IMR-90 (cell line): Measurements from ENCODE around the gene OXER1. TPM values are rescaled to one million over a fixed set of nuclear protein-coding genes. Genes with fewer than 3 reads are reported as not detected.

Source experiments
- ATAC-seq: fragments of 200-7000 bp; cut with Tn5 transposase; 2 replicates; pipeline ENCODE4 v1.9.1; 2020; ENCODE audit warnings: low read depth, mild to moderate bottlenecking, moderate library complexity
- BruUV-seq: library from RNA; stranded (reverse); fragments of 400-500 nt; replicated peaks from 2 replicates; lab custom pipeline; 2021; lab: Mats Ljungman, UMichigan
- CTCF ChIA-PET: fragments of 300-600 bp; formaldehyde crosslinking; extraction: SDS; loops from one replicate; lab custom pipeline; 2021; ENCODE audit warnings: antibody characterized with exemption; lab: Yijun Ruan, JAX
- POLR2A ChIA-PET: fragments of 300-600 bp; sonication (Branson Sonifier 250); formaldehyde crosslinking; loops from one replicate; lab custom pipeline; 2022; ENCODE audit warnings: antibody characterized with exemption; ENCODE audit not compliant: unreplicated experiment; lab: Charles Lee
- DNase-seq: peaks from one replicate; pipeline ENCODE4 v3.0.0; 2013
- H2AFZ ChIP-seq: replicated peaks from 2 replicates; pipeline ENCODE3; 2013; ENCODE audit warnings: low read length, mild to moderate bottlenecking; ENCODE audit not compliant: poor library complexity
- H2AK5ac ChIP-seq: 2 replicates; pipeline ENCODE4 v1.6.1; 2013; ENCODE audit warnings: low read depth, low read length, inconsistent platforms
- H2AK9ac ChIP-seq: replicated peaks from 2 replicates; pipeline ENCODE3; 2013; ENCODE audit warnings: mild to moderate bottlenecking, low read depth, low read length, moderate library complexity; ENCODE audit not compliant: poor library complexity
- H2BK120ac ChIP-seq: 2 replicates; pipeline ENCODE4 v1.6.1; 2013; ENCODE audit warnings: low read depth, low read length, inconsistent platforms
- H2BK15ac ChIP-seq: 3 replicates; pipeline ENCODE4 v1.6.1; 2013; ENCODE audit warnings: low read depth, low read length, inconsistent platforms
- H2BK20ac ChIP-seq: 2 replicates; pipeline ENCODE4 v1.6.1; 2013; ENCODE audit warnings: low read depth, mild to moderate bottlenecking, inconsistent platforms, low read length, moderate library complexity
- H2BK5ac ChIP-seq: 2 replicates; pipeline ENCODE4 v1.6.1; 2013; ENCODE audit warnings: mild to moderate bottlenecking, low read depth, low read length, inconsistent platforms; ENCODE audit not compliant: poor library complexity, severe bottlenecking
- H3K14ac ChIP-seq: replicated peaks from 2 replicates; pipeline ENCODE4 v1.6.1; 2013; ENCODE audit warnings: low read depth, low read length, inconsistent platforms
- H3K18ac ChIP-seq: 2 replicates; pipeline ENCODE4 v1.6.1; 2013; ENCODE audit warnings: low read depth, low read length, control low read depth
- H3K23ac ChIP-seq: 2 replicates; pipeline ENCODE4 v1.6.1; 2013; ENCODE audit warnings: low read depth, low read length, inconsistent platforms
- H3K27ac ChIP-seq: 2 replicates; pipeline ENCODE4 v1.5.1; 2013; ENCODE audit warnings: mild to moderate bottlenecking, control low read depth, low read length; ENCODE audit not compliant: insufficient read depth
- H3K27me3 ChIP-seq: 2 replicates; pipeline ENCODE4 v1.6.1; 2013; ENCODE audit warnings: low read length; ENCODE audit not compliant: control insufficient read depth, insufficient read depth
- H3K36me3 ChIP-seq: 2 replicates; pipeline ENCODE4 v1.6.1; 2013; ENCODE audit warnings: low read length, mixed read lengths; ENCODE audit not compliant: control insufficient read depth, insufficient read depth
- H3K4ac ChIP-seq: 2 replicates; pipeline ENCODE4 v1.6.1; 2013; ENCODE audit warnings: low read depth, low read length, inconsistent platforms
- H3K4me1 ChIP-seq: 2 replicates; pipeline ENCODE4 v1.6.1; 2013; ENCODE audit warnings: low read length, mixed read lengths; ENCODE audit not compliant: control insufficient read depth, insufficient read depth
- H3K4me2 ChIP-seq: 2 replicates; pipeline ENCODE4 v1.6.1; 2013; ENCODE audit warnings: low read depth, mild to moderate bottlenecking, control low read depth, low read length, moderate library complexity
- H3K4me3 ChIP-seq: 2 replicates; pipeline ENCODE4 v1.5.1; 2013; ENCODE audit warnings: low read depth, mild to moderate bottlenecking, control low read depth, low read length, moderate library complexity; ENCODE audit not compliant: insufficient read depth
- H3K56ac ChIP-seq: 2 replicates; pipeline ENCODE4 v1.6.1; 2013; ENCODE audit warnings: low read length, inconsistent platforms; ENCODE audit not compliant: insufficient read depth; ENCODE audit errors: extremely low read depth
- H3K79me1 ChIP-seq, 2 experiments: 2 replicates each; pipeline ENCODE4 v1.6.1; 2013; ENCODE audit warnings: low read length in 2 of 2, inconsistent platforms in 1 of 2, low read depth in 1 of 2
- H3K9ac ChIP-seq: 2 replicates; pipeline ENCODE4 v1.6.1; 2013; ENCODE audit warnings: low read depth, low read length, control low read depth
- H3K9me1 ChIP-seq: 2 replicates; pipeline ENCODE4 v1.6.1; 2013; ENCODE audit warnings: low read length, inconsistent platforms; ENCODE audit not compliant: insufficient read depth
- H3K9me3 ChIP-seq: 2 replicates; pipeline ENCODE4 v1.6.1; 2013; ENCODE audit warnings: low read length; ENCODE audit not compliant: control insufficient read depth, insufficient read depth
- H4K20me1 ChIP-seq: 2 replicates; pipeline ENCODE4 v1.6.1; 2013; ENCODE audit warnings: low read length, inconsistent platforms; ENCODE audit not compliant: insufficient read depth
- H4K5ac ChIP-seq: 2 replicates; pipeline ENCODE4 v1.6.1; 2013; ENCODE audit warnings: mild to moderate bottlenecking, low read depth, low read length, control low read depth
- H4K8ac ChIP-seq, 2 experiments: 2 replicates each; pipeline ENCODE4 v1.6.1; 2013; ENCODE audit warnings: low read depth in 2 of 2, low read length in 2 of 2, control low read depth in 1 of 2, inconsistent platforms in 1 of 2
- H4K91ac ChIP-seq: 2 replicates; pipeline ENCODE4 v1.6.1; 2013; ENCODE audit warnings: low read depth, low read length, inconsistent platforms; ENCODE audit not compliant: insufficient read depth
- BHLHE40 ChIP-seq: fragments of 150-350 bp; IDR thresholded peaks from 2 replicates; pipeline ENCODE4 v1.6.1; 2016; ENCODE audit warnings: mild to moderate bottlenecking, low read depth, low read length
- CHD1 ChIP-seq: IDR thresholded peaks from 2 replicates; pipeline ENCODE4 v1.6.1; 2012; ENCODE audit warnings: low read depth, low read length, improper control_type of control experiment
- FOS ChIP-seq: fragments of 150-350 bp; IDR thresholded peaks from 2 replicates; pipeline ENCODE4 v1.6.1; 2016; ENCODE audit warnings: low read depth, low read length
- MAFK ChIP-seq: IDR thresholded peaks from 2 replicates; pipeline ENCODE4 v1.6.1; 2012; ENCODE audit warnings: low read depth, low read length, improper control_type of control experiment
- MAZ ChIP-seq: IDR thresholded peaks from 2 replicates; pipeline ENCODE4 v1.6.1; 2012; ENCODE audit warnings: low read depth, mild to moderate bottlenecking, low read length, improper control_type of control experiment, moderate library complexity, borderline replicate concordance
- RCOR1 ChIP-seq: IDR thresholded peaks from 2 replicates; pipeline ENCODE4 v1.6.1; 2012; ENCODE audit warnings: mild to moderate bottlenecking, low read length, improper control_type of control experiment; ENCODE audit not compliant: insufficient replicate concordance
- RFX5 ChIP-seq: IDR thresholded peaks from 2 replicates; pipeline ENCODE4 v1.8.0; 2012; ENCODE audit warnings: low read depth, mild to moderate bottlenecking, low read length, moderate library complexity
- whole genome bisulfite sequencing, 2 experiments: methylation state at CpG; one replicate each; pipeline versions ENCODE4 v1.1.5 to v1.1.7; 2013; ENCODE audit warnings: missing lambda C conversion rate in 2 of 2; ENCODE audit not compliant: insufficient read length in 1 of 2; ENCODE audit errors: extremely low coverage in 2 of 2; 5-methylcytosine and 5-hydroxymethylcytosine counted together
- dilution Hi-C: fragments of 300-500 bp; cut with HindIII; formaldehyde crosslinking; loops from one replicate; pipeline ENCODE4 v1.14.3; 2018; ENCODE audit warnings: low sequenced_read_pairs; ENCODE audit not compliant: unreplicated experiment
- in situ Hi-C: fragments of 300-500 bp; cut with MboI; formaldehyde crosslinking; loops from 3 replicates; pipeline ENCODE4 v1.14.3; 2019; ENCODE audit warnings: low sequenced_read_pairs, inconsistent platforms, mixed read lengths
- intact Hi-C: fragments of 100-400 bp; cut with micrococcal nuclease; formaldehyde crosslinking; loops from 2 replicates; pipeline ENCODE4 v1.10.0; 2022
- polyA plus RNA-seq, 3 experiments: library from polyadenylated mRNA; depleted of rRNA; stranded (reverse); fragments of >200 nt; gene quantifications; 2 replicates each; pipeline ENCODE4 v1.2.3, GENCODE V29; 2012; ENCODE audit warnings: low replicate concordance in 1 of 3
- total RNA-seq: library from RNA; depleted of rRNA; stranded (reverse); fragments of >200 nt; gene quantifications from 2 replicates; pipeline ENCODE4 v1.2.3, GENCODE V29; 2012
- TF ChIP-seq, protein P1 (sequence below): conservative IDR thresholded peaks from 2 replicates; pipeline ENCODE4 v1.5.1; 2012; ENCODE audit warnings: mild to moderate bottlenecking, low read depth, low read length, improper control_type of control experiment
- TF ChIP-seq, protein P2 (sequence below): fragments of 150-350 bp; IDR thresholded peaks from 2 replicates; pipeline ENCODE4 v1.6.1; 2017; ENCODE audit warnings: mild to moderate bottlenecking, antibody characterized with exemption, low read length, low read depth

Gene OXER1
- total and polyA plus RNA-seq, 2 of the 4 experiments (the other 2 are of a cell fraction) = not detected

DNA sequence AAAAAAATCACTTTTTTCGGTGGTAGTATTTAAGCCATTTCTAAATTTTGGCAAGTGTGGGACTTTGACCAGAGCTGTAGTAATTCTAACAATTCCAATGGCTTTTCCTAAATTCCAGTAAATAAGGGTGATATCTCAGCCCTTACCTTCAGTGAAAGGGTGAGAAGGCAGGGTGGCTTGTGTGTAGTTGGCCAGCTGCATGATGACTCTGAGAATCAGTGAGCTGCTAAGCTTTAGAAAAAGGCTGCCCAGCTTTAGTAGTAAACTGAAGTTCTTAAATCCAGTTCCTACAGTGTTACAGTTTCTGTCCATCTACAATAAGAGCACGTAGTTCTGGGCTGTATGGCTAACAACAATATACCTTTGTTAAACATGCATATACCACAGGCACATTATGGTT, 42.0 kb downstream of the OXER1 start:
- H2AK5ac ChIP-seq = no peak overlapping the region
- no peak overlapping the region for H4K5ac ChIP-seq
- H3K56ac ChIP-seq = no peak overlapping the region
- H3K27ac ChIP-seq = no peak overlapping the region
- H3K4me2 ChIP-seq = no peak overlapping the region
- H4K8ac ChIP-seq = no peak overlapping the region
- BruUV-seq = no TSS peak
- H3K9ac ChIP-seq = no peak overlapping the region
- no peak overlapping the region for H2AK9ac ChIP-seq
- no peak overlapping the region for H4K91ac ChIP-seq
- H3K27me3 ChIP-seq = no peaks in the 10 kb centered on the region
- no peak overlapping the region for H2BK15ac ChIP-seq
- no peaks in the 10 kb centered on the region for H3K79me1 ChIP-seq
- H2BK5ac ChIP-seq = no peak overlapping the region
- no peak overlapping the region for H3K18ac ChIP-seq
- dilution Hi-C loops (no loop called here), intact Hi-C loops (no loop called here), in situ Hi-C loops (no loop called here)
- H3K4me3 ChIP-seq = no peak overlapping the region
- H3K36me3 ChIP-seq = no peaks in the 10 kb centered on the region
- H3K14ac ChIP-seq = no peak overlapping the region
- no peak overlapping the region for H2BK120ac ChIP-seq
- ChIA-PET POLR2A (no interaction called here), CTCF (no interaction called here)
- H2AFZ ChIP-seq = no peak overlapping the region
- H4K20me1 ChIP-seq = no peaks in the 10 kb centered on the region
- ATAC-seq (peak; percentile 10; the same call in 1 of the 2 replicates), DNase-seq (no peak)
- H3K23ac ChIP-seq = no peak overlapping the region
- WGBS, 2 experiments = no CpG with 5 or more reads among the region's 2 CpGs
- no peak for TF ChIP-seq MAZ
- TF ChIP-seq BHLHE40 = no peak
- TF ChIP-seq, protein P1, sequence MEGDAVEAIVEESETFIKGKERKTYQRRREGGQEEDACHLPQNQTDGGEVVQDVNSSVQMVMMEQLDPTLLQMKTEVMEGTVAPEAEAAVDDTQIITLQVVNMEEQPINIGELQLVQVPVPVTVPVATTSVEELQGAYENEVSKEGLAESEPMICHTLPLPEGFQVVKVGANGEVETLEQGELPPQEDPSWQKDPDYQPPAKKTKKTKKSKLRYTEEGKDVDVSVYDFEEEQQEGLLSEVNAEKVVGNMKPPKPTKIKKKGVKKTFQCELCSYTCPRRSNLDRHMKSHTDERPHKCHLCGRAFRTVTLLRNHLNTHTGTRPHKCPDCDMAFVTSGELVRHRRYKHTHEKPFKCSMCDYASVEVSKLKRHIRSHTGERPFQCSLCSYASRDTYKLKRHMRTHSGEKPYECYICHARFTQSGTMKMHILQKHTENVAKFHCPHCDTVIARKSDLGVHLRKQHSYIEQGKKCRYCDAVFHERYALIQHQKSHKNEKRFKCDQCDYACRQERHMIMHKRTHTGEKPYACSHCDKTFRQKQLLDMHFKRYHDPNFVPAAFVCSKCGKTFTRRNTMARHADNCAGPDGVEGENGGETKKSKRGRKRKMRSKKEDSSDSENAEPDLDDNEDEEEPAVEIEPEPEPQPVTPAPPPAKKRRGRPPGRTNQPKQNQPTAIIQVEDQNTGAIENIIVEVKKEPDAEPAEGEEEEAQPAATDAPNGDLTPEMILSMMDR = no peak
- no peak for TF ChIP-seq RCOR1
- no peak for TF ChIP-seq MAFK
- no peak for TF ChIP-seq FOS
- TF ChIP-seq CHD1 = no peak
- TF ChIP-seq RFX5 = no peak
- TF ChIP-seq, protein P2, sequence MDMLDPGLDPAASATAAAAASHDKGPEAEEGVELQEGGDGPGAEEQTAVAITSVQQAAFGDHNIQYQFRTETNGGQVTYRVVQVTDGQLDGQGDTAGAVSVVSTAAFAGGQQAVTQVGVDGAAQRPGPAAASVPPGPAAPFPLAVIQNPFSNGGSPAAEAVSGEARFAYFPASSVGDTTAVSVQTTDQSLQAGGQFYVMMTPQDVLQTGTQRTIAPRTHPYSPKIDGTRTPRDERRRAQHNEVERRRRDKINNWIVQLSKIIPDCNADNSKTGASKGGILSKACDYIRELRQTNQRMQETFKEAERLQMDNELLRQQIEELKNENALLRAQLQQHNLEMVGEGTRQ = no peak
- H3K4me1 ChIP-seq = 0 out of 2 replicates have a peak, but pooled peaks cover 2% of the 10 kb centered on the region
- H3K9me3 ChIP-seq = no peaks in the 10 kb centered on the region
- no peaks in the 10 kb centered on the region for H3K9me1 ChIP-seq
- no peak overlapping the region for H3K4ac ChIP-seq
- no peak overlapping the region for H2BK20ac ChIP-seq
